Measurements from ENCODE around the gene TRAF3IP3.

The TRAF3IP3 gene

GRCh38 chr1:209738270-209738669, 17.6 kb upstream of the TRAF3IP3 start:
- DNase-seq (ENCODE audit: low spot score), result no peak

GRCh38 chr1:209741193-209741592, 14.7 kb upstream of the TRAF3IP3 start:
- no peak for DNase-seq (ENCODE audit: low spot score)

GRCh38 chr1:209741889-209742288, 14.0 kb upstream of the TRAF3IP3 start:
- no peak for DNase-seq (ENCODE audit: low spot score)

GRCh38 chr1:209742409-209743144, 13.3 kb upstream of the TRAF3IP3 start:
- no peak for DNase-seq (ENCODE audit: low spot score)

GRCh38 chr1:209743145-209743482, 12.7 kb upstream of the TRAF3IP3 start:
- no peak for DNase-seq (ENCODE audit: low spot score)

- no peak for DNase-seq (ENCODE audit: low spot score)
Observed at GRCh38 chr1:209746451-209747165, 9.2 kb upstream of the TRAF3IP3 start.

GRCh38 chr1:209747580-209748262, 8.1 kb upstream of the TRAF3IP3 start:
- DNase-seq (ENCODE audit: low spot score), result peak; percentile 91

- DNase-seq (ENCODE audit: low spot score), result no peak
Observed at GRCh38 chr1:209748620-209749019, 7.2 kb upstream of the TRAF3IP3 start.

- no peak for DNase-seq (ENCODE audit: low spot score)
Observed at GRCh38 chr1:209749205-209749604, 6.6 kb upstream of the TRAF3IP3 start.

- peak; percentile 20 for DNase-seq (ENCODE audit: low spot score)
Observed at GRCh38 chr1:209749670-209750323, 6.1 kb upstream of the TRAF3IP3 start.

- peak; percentile 48 for DNase-seq (ENCODE audit: low spot score)
Observed at GRCh38 chr1:209751627-209752231, 4.1 kb upstream of the TRAF3IP3 start.

- no peak for DNase-seq (ENCODE audit: low spot score)
Observed at GRCh38 chr1:209752890-209753289, 3.0 kb upstream of the TRAF3IP3 start.

GRCh38 chr1:209755256-209755655, 597 bp upstream of the TRAF3IP3 start:
- DNase-seq (ENCODE audit: low spot score), result no peak

- peak; percentile 49 for DNase-seq (ENCODE audit: low spot score)
Observed at GRCh38 chr1:209756615-209757445, 977 bp downstream of the TRAF3IP3 start.

- DNase-seq (ENCODE audit: low spot score), result no peak
Observed at GRCh38 chr1:209758400-209758799, 2.5 kb downstream of the TRAF3IP3 start.

- DNase-seq (ENCODE audit: low spot score), result no peak
Observed at GRCh38 chr1:209759829-209760359, 4.0 kb downstream of the TRAF3IP3 start.

- DNase-seq (ENCODE audit: low spot score), result no peak
Observed at GRCh38 chr1:209761011-209761635, 5.3 kb downstream of the TRAF3IP3 start.

GRCh38 chr1:209766051-209766450, 10.2 kb downstream of the TRAF3IP3 start:
- peak; percentile 19 for DNase-seq (ENCODE audit: low spot score)

GRCh38 chr1:209767096-209767495, 11.2 kb downstream of the TRAF3IP3 start:
- no peak for DNase-seq (ENCODE audit: low spot score)

- peak; percentile 12 for DNase-seq (ENCODE audit: low spot score)
Observed at GRCh38 chr1:209767706-209768105, 11.9 kb downstream of the TRAF3IP3 start.

Data from CD4-positive, alpha-beta T cell treated with Interleukin-2 at 100 ng/mL for 4 hours (primary cell).